LNCAP (cell line): ENCODE data around the gene KIF15.

Source experiments
- CTCF ChIP-seq: fragments of 450-650 bp; IDR thresholded peaks from 2 replicates; pipeline ENCODE4 v1.5.1; 2017; ENCODE audit warnings: mild to moderate bottlenecking

KIF15 gene

GRCh38 chr3:44762170-44762677, 630 bp downstream of the KIF15 start:
- no peak for TF ChIP-seq CTCF

- TF ChIP-seq CTCF: no peak
These were observed 1.1 kb downstream of the KIF15 start for GRCh38 chr3:44762690-44763089.

- TF ChIP-seq CTCF: no peak
These were observed 2.7 kb downstream of the KIF15 start for GRCh38 chr3:44764248-44764647.

GRCh38 chr3:44771424-44772098, 10.0 kb downstream of the KIF15 start:
- no peak for TF ChIP-seq CTCF

- TF ChIP-seq CTCF: no peak
These were observed 10.5 kb downstream of the KIF15 start for GRCh38 chr3:44772099-44772442.

- TF ChIP-seq CTCF: no peak
These were observed 21.3 kb downstream of the KIF15 start for GRCh38 chr3:44782891-44783290.

GRCh38 chr3:44795197-44795596, 33.6 kb downstream of the KIF15 start:
- TF ChIP-seq CTCF: no peak

- no peak for TF ChIP-seq CTCF
These were observed 40.4 kb downstream of the KIF15 start for GRCh38 chr3:44802011-44802410.
